Trophoblast cell (in vitro differentiated cells and primary cell): ENCODE measurements around the gene ZNF547.

ENCODE experiments used
- DNase-seq, 2 donors: peaks; one replicate each; pipeline ENCODE4 v3.0.0-alpha.2; 2016
- H2AFZ ChIP-seq: 2 replicates; pipeline ENCODE4 v1.6.1; 2013; ENCODE audit warnings: low read length, moderate library complexity, mild to moderate bottlenecking; ENCODE audit not compliant: insufficient read depth, poor library complexity
- H2AK5ac ChIP-seq: 2 replicates; pipeline ENCODE4 v1.6.1; 2013; ENCODE audit warnings: mild to moderate bottlenecking, low read length
- H2BK120ac ChIP-seq: 2 replicates; pipeline ENCODE4 v1.6.1; 2013; ENCODE audit warnings: low read length, mild to moderate bottlenecking, moderate library complexity; ENCODE audit not compliant: insufficient read depth, poor library complexity
- H2BK12ac ChIP-seq: 2 replicates; pipeline ENCODE4 v1.6.1; 2013; ENCODE audit warnings: mild to moderate bottlenecking, low read length, moderate library complexity
- H2BK5ac ChIP-seq: 2 replicates; pipeline ENCODE4 v1.6.1; 2013; ENCODE audit warnings: low read length, low read depth, moderate library complexity, mild to moderate bottlenecking; ENCODE audit not compliant: poor library complexity
- H3K14ac ChIP-seq: 2 replicates; pipeline ENCODE4 v1.6.1; 2013; ENCODE audit warnings: mild to moderate bottlenecking, low read length
- H3K18ac ChIP-seq: 2 replicates; pipeline ENCODE4 v1.6.1; 2013; ENCODE audit warnings: mild to moderate bottlenecking, low read length
- H3K23ac ChIP-seq: 2 replicates; pipeline ENCODE4 v1.6.1; 2013; ENCODE audit warnings: low read length
- H3K27ac ChIP-seq: 2 replicates; pipeline ENCODE4 v1.5.1; 2013; ENCODE audit warnings: low read depth, mild to moderate bottlenecking, inconsistent platforms, low read length, moderate library complexity
- H3K27me3 ChIP-seq: 2 replicates; pipeline ENCODE4 v1.6.1; 2013; ENCODE audit warnings: inconsistent platforms, mild to moderate bottlenecking, low read length, moderate library complexity; ENCODE audit not compliant: insufficient read depth
- H3K36me3 ChIP-seq, 2 experiments: 1 replicate in 1 of 2; 2 replicates in 1 of 2; pipeline ENCODE4 v1.6.1; 2013; ENCODE audit warnings: low read length in 2 of 2, mild to moderate bottlenecking in 2 of 2, moderate library complexity in 1 of 2; ENCODE audit not compliant: insufficient read depth in 2 of 2, control insufficient read depth in 1 of 2
- H3K4ac ChIP-seq: 2 replicates; pipeline ENCODE4 v1.6.1; 2013; ENCODE audit warnings: low read depth, mild to moderate bottlenecking, low read length, moderate library complexity
- H3K4me1 ChIP-seq, 2 experiments: 1 replicate in 1 of 2; 2 replicates in 1 of 2; pipeline ENCODE4 v1.6.1; 2013; ENCODE audit warnings: low read length in 2 of 2, mild to moderate bottlenecking in 2 of 2, moderate library complexity in 1 of 2; ENCODE audit not compliant: insufficient read depth in 2 of 2, control insufficient read depth in 1 of 2
- H3K4me2 ChIP-seq: 2 replicates; pipeline ENCODE4 v1.6.1; 2013; ENCODE audit warnings: inconsistent platforms, mild to moderate bottlenecking, low read length, moderate library complexity
- H3K4me3 ChIP-seq: 2 replicates; pipeline ENCODE4 v1.5.1; 2013; ENCODE audit warnings: mild to moderate bottlenecking, low read depth, low read length, inconsistent platforms
- H3K79me1 ChIP-seq: one replicate; pipeline ENCODE4 v1.6.1; 2013; ENCODE audit warnings: low read length
- H3K79me2 ChIP-seq: 2 replicates; pipeline ENCODE4 v1.6.1; 2013; ENCODE audit warnings: low read length, mild to moderate bottlenecking; ENCODE audit not compliant: control insufficient read depth, insufficient read depth, poor library complexity
- H3K9ac ChIP-seq: 2 replicates; pipeline ENCODE4 v1.6.1; 2013; ENCODE audit warnings: mild to moderate bottlenecking, low read length
- H3K9me3 ChIP-seq: 2 replicates; pipeline ENCODE4 v1.6.1; 2013; ENCODE audit warnings: low read depth, mild to moderate bottlenecking, control low read depth, inconsistent platforms, low read length; ENCODE audit not compliant: insufficient read depth
- H4K12ac ChIP-seq: 2 replicates; pipeline ENCODE4 v1.6.1; 2013; ENCODE audit warnings: low read depth, mild to moderate bottlenecking, low read length, moderate library complexity
- H4K8ac ChIP-seq: 2 replicates; pipeline ENCODE4 v1.6.1; 2013; ENCODE audit warnings: low read depth, mild to moderate bottlenecking, low read length, moderate library complexity
- H4K91ac ChIP-seq: one replicate; pipeline ENCODE4 v1.6.1; 2013; ENCODE audit warnings: low read depth, mild to moderate bottlenecking, low read length, moderate library complexity
- WGBS: extraction: QIAGEN DNeasy Blood & Tissue Kit; methylation state at CpG from one replicate; pipeline ENCODE4 v1.1.7; 2013; ENCODE audit warnings: missing lambda C conversion rate; ENCODE audit not compliant: insufficient read length, insufficient coverage; ENCODE audit errors: extremely low coverage; 5-methylcytosine and 5-hydroxymethylcytosine counted together

ZNF547 gene

GRCh38 chr19:57357406-57357805, 5.9 kb upstream of the ZNF547 start:
- H4K8ac ChIP-seq: no peak overlapping the region
- no peak overlapping the region for H3K14ac ChIP-seq
- no peak overlapping the region for H2BK12ac ChIP-seq
- no peak overlapping the region for H4K12ac ChIP-seq
- H3K79me1 ChIP-seq: no peaks in the 10 kb centered on the region
- H2BK120ac ChIP-seq: no peak overlapping the region
- H2AFZ ChIP-seq: no peak overlapping the region
- H3K79me2 ChIP-seq: no peaks in the 10 kb centered on the region
- H3K23ac ChIP-seq: no peak overlapping the region
- H3K9me3 ChIP-seq: no peaks in the 10 kb centered on the region
- no peak overlapping the region for H3K9ac ChIP-seq
- no peak overlapping the region for H4K91ac ChIP-seq
- H3K27ac ChIP-seq: no peak overlapping the region
- no peak overlapping the region for H2BK5ac ChIP-seq
- H3K4me1 ChIP-seq: peaks cover 0 to 1% of the 10 kb centered on the region in 2 experiments
- no peaks in the 10 kb centered on the region for H3K27me3 ChIP-seq
- H3K18ac ChIP-seq: no peak overlapping the region
- no peak for DNase-seq
- no CpG with 5 or more reads among the region's 5 CpGs for WGBS
- no peak overlapping the region for H3K4ac ChIP-seq
- no peak overlapping the region for H3K4me3 ChIP-seq
- H2AK5ac ChIP-seq: no peak overlapping the region
- H3K36me3 ChIP-seq: peaks cover 26 to 55% of the 10 kb centered on the region in 2 experiments
- no peak overlapping the region for H3K4me2 ChIP-seq

GRCh38 chr19:57359300-57359699, 4.1 kb upstream of the ZNF547 start:
- Histone ChIP-seq H3K18ac (no peak overlapping the region), H4K91ac (no peak overlapping the region), H4K8ac (no peak overlapping the region), H3K4ac (no peak overlapping the region), H3K23ac (no peak overlapping the region), H3K4me3 (no peak overlapping the region), H3K27me3 (no peaks in the 10 kb centered on the region), H3K9ac (no peak overlapping the region), H2AFZ (no peak overlapping the region), H3K79me1 (peaks cover 7% of the 10 kb centered on the region), H3K14ac (no peak overlapping the region), H3K9me3 (no peaks in the 10 kb centered on the region), H2BK12ac (no peak overlapping the region), H3K4me1 (peaks cover 5 to 6% of the 10 kb centered on the region in 2 experiments), H3K4me2 (no peak overlapping the region), H2AK5ac (no peak overlapping the region), H3K79me2 (peaks cover 4% of the 10 kb centered on the region), H3K36me3 (peaks cover 23 to 43% of the 10 kb centered on the region in 2 experiments), H2BK120ac (no peak overlapping the region), H3K27ac (no peak overlapping the region), H4K12ac (no peak overlapping the region), H2BK5ac (no peak overlapping the region)
- no peak for DNase-seq

GRCh38 chr19:57362419-57362818, 932 bp upstream of the ZNF547 start:
- H2BK5ac ChIP-seq: no peak overlapping the region

GRCh38 chr19:57363688-57364181, 384 bp downstream of the ZNF547 start:
- H4K12ac ChIP-seq: peak overlapping the region; percentile 69
- peak overlapping the region; percentile 30 for H2BK120ac ChIP-seq
- H3K36me3 ChIP-seq: peaks cover 2 to 3% of the 10 kb centered on the region in 2 experiments
- H3K27me3 ChIP-seq: no peaks in the 10 kb centered on the region
- no peaks in the 10 kb centered on the region for H3K9me3 ChIP-seq
- H3K79me2 ChIP-seq: peaks cover 4% of the 10 kb centered on the region
- WGBS: no CpG with 5 or more reads among the region's 18 CpGs
- H3K4me2 ChIP-seq: peak overlapping the region; percentile 99
- H2AFZ ChIP-seq: peak overlapping the region; percentile 53
- peak in 1 of 2 donors; percentile 34 for DNase-seq
- no peak overlapping the region for H2BK12ac ChIP-seq
- no peak overlapping the region for H3K23ac ChIP-seq
- peak overlapping the region; percentile 66 for H2AK5ac ChIP-seq
- peaks cover 6 to 9% of the 10 kb centered on the region in 2 experiments for H3K4me1 ChIP-seq
- peak overlapping the region; percentile 86 for H3K9ac ChIP-seq
- peak overlapping the region; percentile 86 for H4K8ac ChIP-seq
- peak overlapping the region; percentile 78 for H4K91ac ChIP-seq
- peak overlapping the region; percentile 73 for H3K14ac ChIP-seq
- H3K27ac ChIP-seq: no peak overlapping the region
- H2BK5ac ChIP-seq: no peak overlapping the region
- H3K4me3 ChIP-seq: peak overlapping the region; percentile 91
- peaks cover 7% of the 10 kb centered on the region for H3K79me1 ChIP-seq
- H3K18ac ChIP-seq: peak overlapping the region; percentile 63
- H3K4ac ChIP-seq: peak overlapping the region; percentile 84

More at GRCh38 chr19:57362419-57362818, 932 bp upstream of the ZNF547 start:
- no peak overlapping the region for H3K9ac ChIP-seq
- no peak overlapping the region for H3K27ac ChIP-seq
- H3K14ac ChIP-seq: no peak overlapping the region
- no peaks in the 10 kb centered on the region for H3K9me3 ChIP-seq
- peak overlapping the region; percentile 61 for H3K4me2 ChIP-seq
- H2AK5ac ChIP-seq: no peak overlapping the region
- no peak for DNase-seq
- no peak overlapping the region for H3K18ac ChIP-seq
- H2AFZ ChIP-seq: no peak overlapping the region
- H3K4me1 ChIP-seq: peaks cover 6 to 9% of the 10 kb centered on the region in 2 experiments
- peak overlapping the region; percentile 43 for H4K12ac ChIP-seq
- no peak overlapping the region for H3K4ac ChIP-seq
- H3K27me3 ChIP-seq: no peaks in the 10 kb centered on the region
- H3K36me3 ChIP-seq: peaks cover 4 to 13% of the 10 kb centered on the region in 2 experiments
- peaks cover 7% of the 10 kb centered on the region for H3K79me1 ChIP-seq
- no peak overlapping the region for H4K91ac ChIP-seq
- H3K23ac ChIP-seq: no peak overlapping the region
- H4K8ac ChIP-seq: no peak overlapping the region
- no peak overlapping the region for H3K4me3 ChIP-seq
- peaks cover 4% of the 10 kb centered on the region for H3K79me2 ChIP-seq
- no peak overlapping the region for H2BK12ac ChIP-seq
- WGBS: no CpG with 5 or more reads among the region's 2 CpGs
- H2BK120ac ChIP-seq: no peak overlapping the region
